Endothelial cell of umbilical vein (primary cell): ENCODE measurements around the gene CTNNA2. TPM values are rescaled to one million over a fixed set of nuclear protein-coding genes. Genes with fewer than 3 reads are reported as not detected.

Experiments
- BruUV-seq: library from RNA; stranded (reverse); fragments of 400-500 nt; replicated peaks from 2 replicates; lab custom pipeline; 2021; lab: Mats Ljungman, UMichigan
- CTCF ChIA-PET: fragments of 300-600, 350-600 bp; sonication (Branson Sonifier 250); formaldehyde crosslinking; loops from one replicate; lab custom pipeline; 2021; ENCODE audit warnings: antibody characterized with exemption, inconsistent platforms; lab: Charles Lee
- POLR2A ChIA-PET: fragments of 300-600, 350-600 bp; sonication (Branson Sonifier 250); formaldehyde crosslinking; loops from one replicate; lab custom pipeline; 2021; ENCODE audit warnings: antibody characterized with exemption, inconsistent platforms; lab: Charles Lee
- DNase-seq: peaks from one replicate; pipeline ENCODE4 v3.0.0-alpha.2; 2011; ENCODE audit warnings: low read depth, low spot score
- FAIRE-seq: peaks from 2 replicates; lab custom pipeline; 2011; peaks lifted over from hg19 to GRCh38; lab: Jason Lieb, UNC
- H2AFZ ChIP-seq: 2 replicates; pipeline ENCODE4 v1.6.0; 2012; ENCODE audit warnings: low read depth, low read length, control low read depth, inconsistent platforms
- H3K27ac ChIP-seq: 2 replicates; pipeline ENCODE4 v1.5.1; 2011; ENCODE audit warnings: low read depth, mild to moderate bottlenecking, control low read depth, low read length, moderate library complexity; ENCODE audit not compliant: insufficient read depth
- H3K27me3 ChIP-seq, 2 experiments: 2 replicates each; pipeline versions ENCODE4 v1.6.0 to v1.6.1; 2011; ENCODE audit warnings: low read length in 2 of 2, mixed read lengths in 1 of 2; ENCODE audit not compliant: control insufficient read depth in 2 of 2, insufficient read depth in 2 of 2
- H3K36me3 ChIP-seq, 2 experiments: 2 replicates in 1 of 2; 3 replicates in 1 of 2; pipeline ENCODE4 v1.5.1; 2011; ENCODE audit warnings: low read length in 2 of 2, mild to moderate bottlenecking in 1 of 2, moderate library complexity in 1 of 2; ENCODE audit not compliant: control insufficient read depth in 2 of 2, insufficient read depth in 2 of 2; ENCODE audit errors: extremely low read depth in 1 of 2
- H3K4me1 ChIP-seq: 3 replicates; pipeline ENCODE4 v1.5.1; 2011; ENCODE audit warnings: mild to moderate bottlenecking, low read length; ENCODE audit not compliant: control insufficient read depth, insufficient read depth; ENCODE audit errors: extremely low read depth
- H3K4me2 ChIP-seq: 2 replicates; pipeline ENCODE4 v1.6.1; 2011; ENCODE audit warnings: low read length, control low read depth, mixed read lengths; ENCODE audit not compliant: insufficient read depth
- H3K4me3 ChIP-seq, 3 experiments: fragments of 200-600 bp in 1 of 3; sonication (generic), shearing (Covaris generic) in 1 of 3; replicated peaks in 1 of 3; 2 replicates each; pipeline ENCODE4 v1.5.1; 2011 to 2016; ENCODE audit warnings: control low read depth in 3 of 3, low read length in 3 of 3, mild to moderate bottlenecking in 2 of 3, inconsistent platforms in 1 of 3, low read depth in 1 of 3, moderate library complexity in 1 of 3; ENCODE audit not compliant: insufficient read depth in 1 of 3
- H3K79me2 ChIP-seq: 2 replicates; pipeline ENCODE4 v1.6.0; 2012; ENCODE audit warnings: low read length, inconsistent platforms; ENCODE audit not compliant: control insufficient read depth, insufficient read depth
- H3K9ac ChIP-seq: replicated peaks from 2 replicates; pipeline ENCODE3; 2011; ENCODE audit warnings: low read length, control low read depth; ENCODE audit not compliant: insufficient read depth; ENCODE audit errors: extremely low read depth
- H3K9me1 ChIP-seq: replicated peaks from 3 replicates; pipeline ENCODE4 v1.6.0; 2011; ENCODE audit warnings: mild to moderate bottlenecking, low read length; ENCODE audit not compliant: control insufficient read depth, insufficient read depth; ENCODE audit errors: extremely low read depth
- H3K9me3 ChIP-seq: replicated peaks from 2 replicates; pipeline ENCODE4 v1.5.1; 2012; ENCODE audit warnings: low read length, inconsistent platforms; ENCODE audit not compliant: control insufficient read depth, insufficient read depth
- H4K20me1 ChIP-seq: replicated peaks from 2 replicates; pipeline ENCODE3; 2011; ENCODE audit warnings: mild to moderate bottlenecking, low read length; ENCODE audit not compliant: control insufficient read depth, insufficient read depth; ENCODE audit errors: extremely low read depth
- EZH2 ChIP-seq: IDR thresholded peaks from 2 replicates; pipeline ENCODE4 v1.6.1; 2012; ENCODE audit warnings: borderline replicate concordance, low read depth, mild to moderate bottlenecking, moderate library complexity, low read length, inconsistent platforms; ENCODE audit not compliant: severe bottlenecking
- FOS ChIP-seq: IDR thresholded peaks from 2 replicates; pipeline ENCODE4 v1.6.1; 2011; ENCODE audit warnings: mild to moderate bottlenecking, low read length, moderate library complexity, borderline replicate concordance; ENCODE audit not compliant: insufficient read depth
- GATA2 ChIP-seq: IDR thresholded peaks from 2 replicates; pipeline ENCODE4 v1.7.0; 2011; ENCODE audit warnings: low read depth, mild to moderate bottlenecking, moderate library complexity, mixed read lengths, low read length; ENCODE audit not compliant: insufficient read length, insufficient read depth
- JUN ChIP-seq: IDR thresholded peaks from 2 replicates; pipeline ENCODE4 v1.6.1; 2011; ENCODE audit warnings: borderline replicate concordance, low read depth; ENCODE audit not compliant: insufficient read length, insufficient read depth
- MYC ChIP-seq: IDR thresholded peaks from one replicate; pipeline ENCODE4 v1.6.1; 2011; ENCODE audit warnings: mild to moderate bottlenecking, low read depth, low read length
- POLR2A ChIP-seq: IDR thresholded peaks from 2 replicates; pipeline ENCODE4 v1.6.1; 2012; ENCODE audit warnings: low read depth, mild to moderate bottlenecking, control low read depth, low read length
- POLR2AphosphoS5 ChIP-seq: IDR thresholded peaks from 2 replicates; pipeline ENCODE4 v1.6.1; 2012; ENCODE audit warnings: low read depth, mild to moderate bottlenecking, control low read depth, low read length, moderate library complexity; ENCODE audit not compliant: insufficient read depth
- dilution Hi-C: fragments of 300-500 bp; cut with MboI; formaldehyde crosslinking; loops from one replicate; pipeline ENCODE4 v1.15.0; 2019; ENCODE audit warnings: low sequenced_read_pairs; ENCODE audit not compliant: extremely low pct_ligation_motif_present
- intact Hi-C: fragments of 100-400 bp; cut with micrococcal nuclease; formaldehyde crosslinking; loops from one replicate; pipeline ENCODE4 v1.10.0; 2022
- polyA plus RNA-seq, 4 experiments: library from polyadenylated mRNA; depleted of rRNA in 3 of 4; stranded (reverse) in 3 of 4; unstranded in 1 of 4; fragments of >200 nt; gene quantifications; 2 replicates each; pipeline versions ENCODE4 v1.2.1 to v1.2.3, GENCODE V29; 2011 to 2012; ENCODE audit warnings: missing spikeins in 1 of 4
- total RNA-seq: library from RNA; stranded (reverse); gene quantifications from 2 replicates; pipeline ENCODE4 v1.2.3, GENCODE V29; 2021
- TF ChIP-seq, protein P1 (sequence below), 2 donors: IDR thresholded peaks; 1 replicate in 1 of 2; 2 replicates in 1 of 2; pipeline ENCODE4 v1.5.1; 2011; ENCODE audit warnings: low read length in 2 of 2, mild to moderate bottlenecking in 2 of 2, moderate library complexity in 2 of 2, control low read depth in 1 of 2, inconsistent platforms in 1 of 2, low read depth in 1 of 2; ENCODE audit not compliant: insufficient read depth in 1 of 2; ENCODE audit errors: extremely low read depth in 1 of 2
- TF ChIP-seq, protein P2 (sequence below): IDR thresholded peaks from 2 replicates; pipeline ENCODE4 v1.6.1; 2011; ENCODE audit not compliant: insufficient read depth, insufficient read length

CTNNA2 gene
- total and polyA plus RNA-seq, 2 donors (not counting 3 experiments of a cell fraction or from before 2014, with no cell fraction given), result not detected

DNA sequence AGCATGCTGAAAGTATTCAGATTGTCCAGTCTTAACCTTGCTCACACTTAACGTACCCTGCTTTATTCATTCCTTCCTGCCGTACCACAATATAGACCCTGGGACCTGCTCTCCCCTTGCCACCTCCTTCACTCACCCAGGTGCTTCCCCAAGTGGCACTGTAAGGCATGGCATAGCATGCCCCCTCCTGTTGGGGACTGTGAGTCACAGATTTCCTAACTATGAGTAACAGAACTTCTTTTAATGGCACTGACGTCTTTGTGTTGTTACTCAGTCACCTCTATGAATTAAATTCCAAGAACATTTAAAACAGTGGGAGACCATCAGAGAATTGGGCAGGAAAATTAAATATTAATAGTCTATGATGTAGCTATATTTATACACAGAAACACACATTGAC is 117.2 kb downstream of the CTNNA2 start:
- Histone ChIP-seq H2AFZ (no peak overlapping the region), H3K4me1 (no peaks in the 10 kb centered on the region), H3K4me2 (no peak overlapping the region), H3K36me3 (no peaks in the 10 kb centered on the region), H3K9me1 (no peaks in the 10 kb centered on the region), H3K4me3 (no peak overlapping the region), H3K27ac (no peak overlapping the region), H3K27me3 (no peaks in the 10 kb centered on the region), H4K20me1 (no peaks in the 10 kb centered on the region), H3K9ac (no peak overlapping the region), H3K79me2 (no peaks in the 10 kb centered on the region), H3K9me3 (peaks cover 7% of the 10 kb centered on the region)
- DNase-seq, result no peak
- BruUV-seq, result no TSS peak
- intact Hi-C loops (no loop called here), dilution Hi-C loops (no loop called here)
- FAIRE-seq, result no peak
- ChIA-PET CTCF (no interaction called here), POLR2A (no interaction called here)
- TF ChIP-seq JUN (no peak), POLR2A (no peak), POLR2AphosphoS5 (no peak), FOS (no peak), EZH2 (no peak), MYC (no peak), GATA2 (no peak)
- TF ChIP-seq, protein P1, sequence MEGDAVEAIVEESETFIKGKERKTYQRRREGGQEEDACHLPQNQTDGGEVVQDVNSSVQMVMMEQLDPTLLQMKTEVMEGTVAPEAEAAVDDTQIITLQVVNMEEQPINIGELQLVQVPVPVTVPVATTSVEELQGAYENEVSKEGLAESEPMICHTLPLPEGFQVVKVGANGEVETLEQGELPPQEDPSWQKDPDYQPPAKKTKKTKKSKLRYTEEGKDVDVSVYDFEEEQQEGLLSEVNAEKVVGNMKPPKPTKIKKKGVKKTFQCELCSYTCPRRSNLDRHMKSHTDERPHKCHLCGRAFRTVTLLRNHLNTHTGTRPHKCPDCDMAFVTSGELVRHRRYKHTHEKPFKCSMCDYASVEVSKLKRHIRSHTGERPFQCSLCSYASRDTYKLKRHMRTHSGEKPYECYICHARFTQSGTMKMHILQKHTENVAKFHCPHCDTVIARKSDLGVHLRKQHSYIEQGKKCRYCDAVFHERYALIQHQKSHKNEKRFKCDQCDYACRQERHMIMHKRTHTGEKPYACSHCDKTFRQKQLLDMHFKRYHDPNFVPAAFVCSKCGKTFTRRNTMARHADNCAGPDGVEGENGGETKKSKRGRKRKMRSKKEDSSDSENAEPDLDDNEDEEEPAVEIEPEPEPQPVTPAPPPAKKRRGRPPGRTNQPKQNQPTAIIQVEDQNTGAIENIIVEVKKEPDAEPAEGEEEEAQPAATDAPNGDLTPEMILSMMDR (IDR thresholded peaks at IDR 0.05; ENCODE audit: extremely low read depth in 1 of 2, insufficient read depth in 1 of 2, low read depth in 1 of 2, low read length in 2 of 2), result no peak
- TF ChIP-seq, protein P2, sequence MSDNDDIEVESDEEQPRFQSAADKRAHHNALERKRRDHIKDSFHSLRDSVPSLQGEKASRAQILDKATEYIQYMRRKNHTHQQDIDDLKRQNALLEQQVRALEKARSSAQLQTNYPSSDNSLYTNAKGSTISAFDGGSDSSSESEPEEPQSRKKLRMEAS, result no peak
